H1 (cell line): Measurements from ENCODE around the gene ENDOU. TPM values are rescaled to one million over a fixed set of nuclear protein-coding genes. Genes with fewer than 3 reads are reported as not detected.

ENCODE experiments used
- BRCA1 ChIP-seq: IDR thresholded peaks from 2 replicates; pipeline ENCODE4 v1.6.1; 2012; ENCODE audit warnings: low read depth, low read length, improper control_type of control experiment
- CBX8 ChIP-seq: fragments of 300-800, 300-1000 bp; sonication (generic); IDR thresholded peaks from 2 replicates; pipeline ENCODE4 v1.7.1; 2016; ENCODE audit warnings: low read depth, low read length, borderline replicate concordance
- CHD1 ChIP-seq: IDR thresholded peaks from 2 replicates; pipeline ENCODE4 v1.6.1; 2012; ENCODE audit warnings: low read depth, low read length, improper control_type of control experiment
- CTBP2 ChIP-seq: IDR thresholded peaks from 2 replicates; pipeline ENCODE4 v1.7.0; 2011; ENCODE audit warnings: borderline replicate concordance, mild to moderate bottlenecking, moderate library complexity, mixed read lengths, low read length; ENCODE audit not compliant: insufficient read depth, insufficient read length
- EGR1 ChIP-seq: IDR thresholded peaks from 2 replicates; pipeline ENCODE4 v1.6.1; 2011; ENCODE audit warnings: low read depth, low read length, borderline replicate concordance
- JUN ChIP-seq: IDR thresholded peaks from 2 replicates; pipeline ENCODE4 v1.6.1; 2011; ENCODE audit warnings: low read depth, mild to moderate bottlenecking, improper control_type of control experiment, low read length
- KDM1A ChIP-seq: fragments of 200-600, 300-600 bp; sonication (generic); IDR thresholded peaks from 2 replicates; pipeline ENCODE4 v1.7.1; 2016; ENCODE audit warnings: mild to moderate bottlenecking, low read length, borderline replicate concordance
- POLR2A ChIP-seq, 2 experiments: IDR thresholded peaks; 1 replicate in 1 of 2; 2 replicates in 1 of 2; pipeline ENCODE4 v1.6.1; 2011; ENCODE audit warnings: low read depth in 2 of 2, low read length in 2 of 2, mild to moderate bottlenecking in 2 of 2; ENCODE audit errors: control extremely low read depth in 1 of 2
- SP1 ChIP-seq: IDR thresholded peaks from 2 replicates; pipeline ENCODE4 v1.6.1; 2011; ENCODE audit warnings: low read depth, low read length
- polyA plus RNA-seq, 7 experiments: library from polyadenylated mRNA; depleted of rRNA in 3 of 7; stranded (reverse) in 5 of 7; unstranded in 2 of 7; fragments of >200 nt in 5 of 7; fragments of 200-250 nt in 2 of 7; gene quantifications; 1 replicate in 5 of 7; 2 replicates in 1 of 7; 4 replicates in 1 of 7; pipeline versions ENCODE4 v1.2.1 to v1.2.3, GENCODE V29; 2011 to 2013; ENCODE audit warnings: missing spikeins in 2 of 7, mixed read lengths in 2 of 7
- total RNA-seq: library from RNA; stranded (reverse); fragmentation: NEBNext Ultra II Directional; extraction: Animal tissue kit (Norgen Biotek cat#: 25700); gene quantifications from 2 replicates; pipeline ENCODE4 v1.2.1, GENCODE V29; 2021

The ENDOU gene
- total and polyA plus RNA-seq, 2 of the 8 experiments (the other 6 are each of a cell fraction or from before 2014, with no cell fraction given), result not detected

DNA sequence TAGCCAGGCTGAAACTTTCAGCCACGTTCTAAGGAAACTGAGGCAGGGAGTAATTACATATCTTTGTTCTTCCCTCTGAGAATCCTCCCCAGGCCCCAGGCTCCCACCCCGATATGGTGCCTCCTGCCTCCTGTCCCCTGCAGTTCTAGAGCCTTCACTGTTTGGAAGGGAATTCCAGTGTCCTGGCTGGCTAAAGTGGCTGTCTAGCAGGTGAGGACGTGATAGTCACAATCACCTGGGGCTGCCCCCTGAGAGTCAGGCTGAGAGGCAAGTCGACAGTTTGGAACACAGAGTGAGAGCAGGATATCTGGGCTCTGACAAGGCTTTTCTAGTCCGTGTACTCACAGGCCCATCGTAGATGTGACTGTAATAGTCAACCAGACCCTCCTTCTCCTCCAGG lies 13.1 kb downstream of the ENDOU start (continued):
- TF ChIP-seq CTBP2 (no peak), CHD1 (no peak), BRCA1 (no peak), KDM1A (no peak), SP1 (no peak), POLR2A (IDR thresholded peaks at IDR 0.05; ENCODE audit: control extremely low read depth in 1 of 2, low read depth in 2 of 2, low read length in 2 of 2) (no peak), CBX8 (no peak), EGR1 (no peak), JUN (no peak)
